Dermis blood vessel endothelial cell (primary cell): Measurements from ENCODE around the gene EPHA6. TPM values are rescaled to one million over a fixed set of nuclear protein-coding genes. Genes with fewer than 3 reads are reported as not detected.
"Not testable (repeated sequence)": the region's sequence is repeated elsewhere in the genome, so short reads cannot be mapped to it uniquely, and the experiment has no call there.

Source experiments
- DNase-seq: peaks from one replicate; pipeline ENCODE4 v3.0.0; 2010
- total RNA-seq: library from RNA; depleted of rRNA; stranded (reverse); fragments of >200 nt; gene quantifications from 2 replicates; pipeline ENCODE4 v1.2.3, GENCODE V29; 2014

Gene EPHA6
- total RNA-seq, 1 donor from 2014 or later, result under 0.01 TPM

- DNase-seq, result no peak
These were observed 373.4 kb downstream of the EPHA6 start for GRCh38 chr3:97187771-97188170.

DNA sequence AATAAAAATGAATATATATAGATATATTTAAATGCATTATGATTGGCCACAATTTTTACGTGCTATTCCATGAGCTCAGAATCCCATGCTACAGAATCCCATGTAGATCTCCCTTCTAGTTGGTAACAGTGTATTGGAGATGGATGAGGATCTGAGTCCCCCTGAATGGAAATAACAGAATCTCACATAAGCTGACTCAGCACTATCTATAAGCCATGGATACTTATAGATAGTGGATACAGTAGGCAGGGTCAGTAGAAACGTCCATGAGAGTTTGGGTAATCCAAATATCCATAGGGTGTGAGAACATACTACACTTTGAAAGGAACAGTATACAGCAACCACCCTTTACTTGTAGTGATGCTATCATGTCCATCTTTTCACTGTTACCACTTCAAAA lies 375.4 kb downstream of the EPHA6 start:
- DNase-seq, result no peak

- no peak for DNase-seq
These were observed 382.7 kb downstream of the EPHA6 start for GRCh38 chr3:97197083-97197482.

- no peak for DNase-seq
These were observed 383.4 kb downstream of the EPHA6 start for GRCh38 chr3:97197830-97198229.

- DNase-seq, result no peak
These were observed 386.0 kb downstream of the EPHA6 start for GRCh38 chr3:97200387-97200786.

- DNase-seq, result no peak
These were observed 387.4 kb downstream of the EPHA6 start for GRCh38 chr3:97201814-97202213.

GRCh38 chr3:97228966-97229365 lies 414.6 kb downstream of the EPHA6 start:
- DNase-seq, result no peak

DNA sequence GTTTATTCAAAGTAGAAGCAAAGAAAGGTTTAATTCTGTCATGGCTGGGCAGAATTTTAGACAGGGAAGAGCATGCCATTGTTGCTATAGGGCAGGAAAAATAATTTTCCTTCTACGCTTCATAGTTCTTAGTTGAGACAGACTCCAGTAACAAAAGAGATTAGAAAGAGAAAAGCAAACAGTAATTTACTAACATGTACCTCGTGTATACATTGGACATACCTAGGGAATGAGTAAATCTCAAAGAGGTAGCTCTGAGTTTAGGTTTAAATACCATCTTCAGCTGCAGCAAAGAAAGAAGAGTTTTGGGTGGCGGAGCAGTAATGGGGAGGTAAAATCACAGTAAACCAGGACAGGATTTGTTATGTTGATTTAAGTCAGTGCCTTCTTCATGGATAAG lies 416.1 kb downstream of the EPHA6 start:
- DNase-seq, result no peak

DNA sequence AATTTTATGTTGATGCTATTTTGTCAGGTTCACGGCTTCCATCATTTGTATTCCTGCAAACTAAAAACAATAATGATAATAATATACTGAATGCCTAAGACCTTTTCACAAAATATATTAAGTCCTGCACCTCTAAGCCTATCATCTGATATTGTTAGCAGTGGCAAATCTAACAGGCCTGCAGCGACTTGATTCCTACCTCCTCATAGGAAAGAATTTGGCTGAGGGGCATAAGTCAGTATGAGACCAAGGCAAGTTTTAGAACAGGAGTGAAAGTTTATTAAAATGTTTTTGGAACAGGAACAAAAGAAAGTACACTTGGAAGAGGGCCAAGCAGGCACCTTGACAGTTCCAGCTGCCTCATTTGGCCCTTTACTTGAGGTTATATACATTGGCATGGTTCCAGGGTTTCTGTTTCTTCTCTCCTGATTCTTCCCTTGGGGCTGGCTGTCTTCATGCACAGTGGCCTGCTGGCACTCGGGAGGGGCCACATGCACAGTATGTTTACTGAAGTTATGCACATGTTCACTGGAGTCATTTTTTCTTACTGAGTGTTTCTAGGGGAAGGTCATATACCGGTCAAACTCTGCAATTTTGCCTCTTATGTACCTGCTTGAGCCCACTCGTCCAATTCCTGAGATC lies 418.1 kb downstream of the EPHA6 start:
- no peak for DNase-seq

GRCh38 chr3:97235179-97235578 lies 420.8 kb downstream of the EPHA6 start:
- no peak for DNase-seq

GRCh38 chr3:97235611-97236315 lies 421.4 kb downstream of the EPHA6 start:
- no peak for DNase-seq

DNA sequence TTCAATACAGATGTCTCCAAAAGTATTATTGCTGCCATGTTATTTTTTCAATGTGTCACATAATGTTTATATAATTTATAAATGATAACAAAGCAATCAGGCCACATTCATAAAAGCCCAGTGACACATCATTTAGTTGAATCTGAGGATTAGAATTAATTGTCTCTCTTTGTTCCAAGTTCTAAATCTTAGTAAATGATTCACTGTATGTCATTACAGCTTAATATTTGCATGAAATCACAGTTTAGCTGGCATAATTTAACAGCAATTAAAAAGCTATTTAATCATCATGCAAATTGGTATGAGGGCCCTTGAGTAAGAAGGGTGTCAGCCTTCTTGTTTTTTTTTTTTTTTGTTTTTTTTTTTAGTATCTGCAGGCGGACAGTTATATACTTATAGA lies 427.0 kb downstream of the EPHA6 start:
- no peak for DNase-seq

GRCh38 chr3:97245201-97245910 lies 431.0 kb downstream of the EPHA6 start:
- no peak for DNase-seq

GRCh38 chr3:97256060-97256459 lies 441.7 kb downstream of the EPHA6 start:
- DNase-seq, result no peak

- DNase-seq, result no peak
These were observed 443.7 kb downstream of the EPHA6 start for GRCh38 chr3:97257942-97258697.

DNA sequence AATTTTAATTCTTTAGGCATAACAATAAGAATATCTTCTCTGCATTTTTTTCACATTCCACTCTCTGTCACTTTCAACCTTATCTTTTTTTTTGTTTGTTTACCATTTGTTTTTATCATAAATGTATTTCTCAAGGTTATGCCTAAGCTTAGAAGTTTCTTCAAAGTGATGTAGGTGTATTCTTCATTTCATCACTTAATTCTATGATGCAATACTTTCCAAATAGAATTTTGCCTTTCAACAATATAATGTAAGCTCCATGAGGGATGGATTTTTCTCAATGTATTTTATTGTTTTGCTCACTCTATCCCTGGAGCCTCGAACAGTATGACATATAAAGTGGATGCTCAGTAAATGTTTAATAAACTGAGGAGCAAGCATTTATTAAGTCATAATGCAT lies 444.9 kb downstream of the EPHA6 start:
- DNase-seq, result no peak

DNA sequence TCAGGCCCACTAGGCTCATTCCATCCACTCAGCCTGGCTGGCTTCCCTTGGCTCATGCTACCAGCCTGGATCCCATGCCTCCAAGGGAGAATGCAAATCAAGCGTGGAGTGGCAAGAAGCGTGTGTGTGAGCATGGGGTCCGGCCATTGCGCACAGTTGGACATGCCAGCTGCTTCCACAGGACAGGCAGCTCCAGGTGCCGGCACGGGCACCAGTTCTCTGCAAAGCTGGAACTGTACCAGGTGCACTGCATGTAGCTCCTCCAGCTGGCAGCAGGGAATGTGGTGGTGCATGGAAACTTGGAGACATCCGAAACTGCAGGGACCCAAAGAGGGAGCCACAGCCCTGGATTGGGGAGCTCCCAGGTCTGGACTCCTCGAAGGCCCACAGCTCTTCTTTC lies 449.8 kb downstream of the EPHA6 start:
- no peak for DNase-seq

- no peak for DNase-seq
These were observed 451.0 kb downstream of the EPHA6 start for GRCh38 chr3:97265237-97266005.

DNA sequence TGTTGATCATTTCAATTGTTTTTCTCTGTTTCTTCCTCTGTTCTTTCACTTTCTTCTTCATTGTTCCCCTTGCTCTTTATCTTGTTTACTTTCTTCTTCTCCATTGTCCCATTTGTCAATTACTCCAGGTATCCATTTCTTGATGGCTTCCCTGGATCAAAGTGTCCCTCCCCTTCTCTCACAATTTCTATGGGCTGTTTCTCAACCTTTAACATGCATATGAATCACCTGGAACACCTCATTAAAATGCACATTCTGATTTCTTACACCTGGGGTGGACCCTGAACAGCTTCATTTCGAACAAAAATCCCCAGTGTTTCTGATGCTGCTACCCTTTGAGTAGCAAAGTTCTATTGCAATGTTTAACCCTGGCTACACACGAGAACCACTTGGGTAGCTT lies 454.8 kb downstream of the EPHA6 start:
- DNase-seq, result no peak

- DNase-seq, result not testable (repeated sequence)
These were observed 462.6 kb downstream of the EPHA6 start for GRCh38 chr3:97276879-97277550.

DNA sequence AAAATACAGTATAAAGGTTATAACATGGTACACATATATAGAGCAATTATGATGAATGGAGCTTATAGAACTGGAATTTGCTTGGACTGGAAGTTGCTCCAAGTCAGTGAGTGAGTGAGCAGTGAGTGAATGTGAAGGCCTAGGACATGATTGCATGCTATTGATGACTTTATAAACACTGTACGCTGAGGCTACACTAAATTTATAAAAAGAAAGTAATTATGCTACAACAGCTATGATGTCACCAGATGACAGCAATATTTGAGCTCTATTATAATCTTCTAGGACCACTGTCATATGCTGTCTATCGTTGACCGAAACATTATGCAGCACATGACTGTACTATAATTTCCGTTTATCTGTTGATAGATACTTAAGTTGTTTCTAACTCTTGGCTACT lies 463.3 kb downstream of the EPHA6 start:
- DNase-seq, result no peak

DNA sequence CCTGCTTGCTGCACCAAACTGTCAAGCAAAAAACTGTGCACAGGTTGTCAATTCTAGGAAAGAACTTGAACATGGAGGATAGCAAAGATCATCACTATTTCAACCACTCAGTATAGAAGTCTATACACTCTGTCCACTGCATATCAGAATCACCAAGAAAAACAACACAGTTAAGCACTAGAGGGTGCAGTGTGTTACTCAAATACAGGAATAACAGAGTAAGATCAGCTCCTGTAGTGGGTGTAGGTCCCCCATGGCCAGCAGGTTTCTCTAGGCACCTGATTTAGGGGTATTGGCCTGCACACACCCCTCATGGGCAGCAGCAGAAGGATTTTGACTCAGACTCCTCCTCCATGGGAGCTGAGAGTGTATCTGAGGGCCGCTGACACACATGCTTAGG lies 464.1 kb downstream of the EPHA6 start:
- DNase-seq, result no peak
